ENCODE measurements around the gene OR2V2.
"Not testable (repeated sequence)": the region's sequence is repeated elsewhere in the genome, so short reads cannot be mapped to it uniquely, and the experiment has no call there.

OR2V2 gene

GRCh38 chr5:181170237-181170825, 22.9 kb downstream of the OR2V2 start:
- no peak for DNase-seq

DNA sequence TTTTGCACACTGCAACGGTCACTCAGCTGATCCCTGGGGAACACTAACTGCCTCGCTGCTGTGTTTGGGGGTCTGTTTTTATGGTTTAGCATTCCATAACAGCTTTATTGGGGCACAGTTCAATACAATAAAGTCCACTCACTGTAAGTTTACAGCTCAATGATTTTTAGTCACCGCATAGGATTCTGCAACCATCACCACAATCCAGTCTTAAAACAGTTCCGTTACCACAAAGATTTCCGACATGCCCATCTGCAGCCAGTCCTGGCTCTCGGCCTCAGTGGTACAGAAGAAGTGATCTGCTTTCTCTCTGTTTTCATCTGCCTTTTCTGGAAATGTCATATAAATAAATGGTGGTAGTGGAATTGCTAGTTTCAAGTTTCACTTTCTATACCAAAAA, 23.6 kb downstream of the OR2V2 start:
- DNase-seq: no peak

- no peak for DNase-seq
Observed at GRCh38 chr5:181171782-181172181, 24.4 kb downstream of the OR2V2 start.

DNA sequence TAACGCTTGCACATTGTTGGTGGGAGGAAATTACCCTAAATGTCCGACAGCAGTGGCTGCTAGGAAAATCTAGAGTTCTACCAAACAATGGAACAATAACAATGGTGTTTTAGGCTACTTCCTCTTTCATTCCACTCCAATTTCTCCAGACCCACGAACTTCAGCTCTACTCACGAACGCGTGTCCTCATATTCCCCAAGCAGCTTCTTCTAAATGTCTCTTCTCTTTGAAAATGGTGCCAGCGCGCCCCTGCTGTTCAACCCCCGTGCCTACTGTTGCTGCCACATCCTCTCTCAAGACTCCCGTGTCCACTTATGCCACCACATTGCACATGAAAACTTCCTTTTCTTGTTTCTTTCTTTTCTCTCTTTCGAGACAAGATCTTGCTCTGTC, 25.6 kb downstream of the OR2V2 start:
- DNase-seq: peak in 1 of 5 donors; percentile 62

- peak in 2 of 5 donors; percentile 41 to 80 for DNase-seq
Observed at GRCh38 chr5:181173420-181174342, 26.3 kb downstream of the OR2V2 start.

DNA sequence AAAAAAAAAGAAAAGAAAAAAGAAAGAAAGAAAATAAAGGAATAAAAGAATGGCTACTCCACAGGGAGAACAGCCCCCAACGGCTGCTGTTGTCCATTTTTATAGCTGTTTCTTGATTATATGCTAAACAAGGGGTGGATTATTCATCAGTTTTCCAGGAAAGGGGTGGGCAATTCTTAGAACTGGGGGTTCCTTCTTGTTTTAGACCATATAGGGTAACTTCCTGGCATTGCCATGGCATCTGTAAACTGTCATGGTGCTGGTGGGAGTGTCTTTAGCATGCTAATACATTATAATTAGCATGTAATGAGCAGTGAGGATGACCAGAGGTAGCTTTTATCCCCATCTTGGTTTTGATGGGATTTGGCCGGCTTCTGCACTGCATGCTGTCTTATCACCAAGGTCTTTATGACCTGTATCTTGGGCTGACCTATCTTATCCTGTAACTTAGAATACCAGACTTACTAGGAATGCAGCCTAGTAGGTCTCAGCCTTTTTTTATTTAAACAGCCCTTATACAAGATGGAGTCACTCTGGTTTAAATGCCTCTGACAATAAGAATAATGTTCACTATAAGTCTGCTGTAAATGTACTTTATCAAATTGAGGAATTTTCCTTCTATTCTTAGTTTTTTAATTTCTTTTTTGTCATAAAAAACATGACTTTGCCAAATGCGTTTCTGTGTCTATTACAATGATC, 29.0 kb downstream of the OR2V2 start:
- DNase-seq: peak in 1 of 5 donors; percentile 14

DNA sequence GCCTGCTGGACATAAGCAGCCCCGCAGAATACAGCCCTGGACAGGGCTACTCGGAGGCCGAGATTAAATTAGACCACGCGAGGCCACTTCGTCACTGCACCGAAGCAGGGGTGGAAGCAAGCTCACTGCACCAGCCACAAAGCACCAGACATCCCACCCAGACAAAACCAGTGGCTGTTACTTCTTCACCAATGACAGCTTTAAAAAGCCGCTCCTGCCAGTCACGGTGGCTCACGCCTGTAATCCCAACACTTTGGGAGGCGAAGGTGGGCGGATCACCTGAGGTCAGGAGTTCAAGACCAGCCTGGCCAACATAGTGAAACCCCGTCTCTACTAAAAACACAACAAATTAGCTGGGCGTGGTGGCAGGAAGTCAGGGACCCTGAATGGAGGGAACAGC, 30.2 kb downstream of the OR2V2 start:
- not testable (repeated sequence) for DNase-seq

DNA sequence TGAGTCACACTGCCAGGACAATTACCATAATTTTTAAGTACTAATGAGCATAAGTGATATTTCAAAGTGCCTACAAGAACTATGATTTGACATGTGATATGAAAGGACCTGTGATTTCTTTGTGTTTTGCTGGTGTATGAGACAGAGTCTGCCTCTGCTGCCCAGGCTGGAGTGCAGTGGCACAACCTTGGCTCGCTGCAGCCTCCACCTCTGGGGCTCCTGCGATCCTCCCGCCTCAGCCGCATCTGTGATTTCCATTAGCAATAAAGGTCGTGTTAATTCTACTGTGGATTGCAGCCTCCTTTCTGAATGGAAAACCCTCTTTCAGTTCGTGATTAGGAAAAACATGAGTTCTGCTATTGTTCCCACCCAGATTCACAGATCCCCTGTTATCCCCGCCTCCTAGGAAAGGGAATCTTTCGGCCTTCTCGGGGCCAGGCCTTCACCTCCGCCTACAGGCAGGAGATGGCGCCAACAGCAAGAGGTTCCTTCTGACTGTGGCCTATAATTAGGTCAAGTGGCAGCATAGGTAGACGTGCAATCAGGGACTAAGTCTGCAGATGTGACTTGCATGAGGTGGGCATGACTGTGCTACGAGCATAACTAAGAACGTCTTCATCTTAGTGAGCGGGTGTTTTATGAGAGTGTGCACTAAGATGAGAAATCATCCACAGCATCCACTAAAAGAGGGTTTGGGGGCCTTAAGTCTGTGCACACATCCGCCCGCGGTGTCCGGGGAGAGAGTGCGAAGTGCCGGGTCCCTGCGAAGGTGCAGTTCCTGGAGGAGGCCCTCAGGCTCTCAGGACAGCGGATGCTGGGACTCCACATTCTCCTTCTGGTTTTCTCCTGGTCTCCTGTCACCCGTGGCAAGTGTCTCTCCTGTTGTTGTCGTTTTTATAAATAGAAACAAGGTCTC, 34.5 kb downstream of the OR2V2 start:
- peak in 4 of 5 donors; percentile 47 to 68 (median 54) for DNase-seq

DNA sequence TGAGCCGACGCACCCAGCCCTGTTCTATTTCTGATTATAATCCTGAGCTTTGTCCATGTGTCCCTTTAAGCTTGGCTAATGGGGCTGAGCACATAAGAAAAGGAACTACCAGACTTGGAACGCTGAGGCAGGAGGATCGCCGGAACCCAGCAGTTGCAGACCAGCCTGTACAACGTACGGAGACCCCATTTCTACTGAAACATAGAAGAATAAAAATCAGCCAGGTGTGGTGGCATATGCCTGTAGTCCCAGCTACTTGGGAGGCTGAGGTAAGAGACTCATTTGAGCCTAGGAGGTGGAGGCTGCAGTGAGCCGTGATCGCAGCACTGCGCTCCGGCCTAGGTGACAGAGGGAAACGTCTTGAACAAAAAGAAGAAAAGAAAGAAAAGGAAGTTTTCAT, 35.3 kb downstream of the OR2V2 start:
- no peak for DNase-seq

DNA sequence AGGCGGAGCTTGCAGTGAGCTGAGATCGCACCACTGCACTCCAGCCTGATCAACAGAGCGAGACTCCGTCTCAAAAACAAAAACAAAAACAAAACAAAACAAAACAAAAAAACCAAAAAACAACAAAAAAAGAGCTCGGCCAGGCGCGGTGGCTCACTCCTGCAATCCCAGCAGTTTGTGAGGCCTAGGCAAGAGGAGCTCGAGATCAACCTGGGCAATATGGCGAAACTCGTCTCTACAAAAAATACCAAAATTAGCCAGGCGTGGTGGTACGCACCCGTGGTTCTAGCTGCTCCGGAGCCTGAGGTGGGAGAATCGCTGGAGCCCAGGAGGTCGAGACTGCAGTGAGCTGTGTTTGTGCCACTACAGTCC, 37.4 kb downstream of the OR2V2 start:
- DNase-seq: no peak

DNA sequence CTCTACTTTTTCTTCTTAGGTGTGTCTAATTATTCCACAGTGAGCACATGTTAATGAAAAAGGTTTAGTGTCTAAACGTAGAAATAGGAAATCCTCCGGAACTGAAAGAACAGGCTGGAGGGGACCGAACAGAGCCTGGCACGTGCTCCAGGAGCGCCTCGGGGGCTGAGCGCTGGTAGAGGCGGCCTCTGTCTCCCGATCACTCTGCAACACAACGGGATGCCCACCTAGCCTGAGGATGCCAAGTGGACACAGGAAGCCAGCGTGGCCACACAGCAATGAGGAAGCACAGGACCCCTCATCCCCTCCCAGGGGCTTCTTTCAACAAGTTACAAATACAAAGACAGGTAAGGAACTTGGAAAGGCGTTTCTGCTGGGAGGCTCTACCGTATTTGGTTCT, 38.2 kb downstream of the OR2V2 start:
- no peak for DNase-seq

- no peak for DNase-seq
Observed at GRCh38 chr5:181186022-181186421, 38.6 kb downstream of the OR2V2 start.

DNA sequence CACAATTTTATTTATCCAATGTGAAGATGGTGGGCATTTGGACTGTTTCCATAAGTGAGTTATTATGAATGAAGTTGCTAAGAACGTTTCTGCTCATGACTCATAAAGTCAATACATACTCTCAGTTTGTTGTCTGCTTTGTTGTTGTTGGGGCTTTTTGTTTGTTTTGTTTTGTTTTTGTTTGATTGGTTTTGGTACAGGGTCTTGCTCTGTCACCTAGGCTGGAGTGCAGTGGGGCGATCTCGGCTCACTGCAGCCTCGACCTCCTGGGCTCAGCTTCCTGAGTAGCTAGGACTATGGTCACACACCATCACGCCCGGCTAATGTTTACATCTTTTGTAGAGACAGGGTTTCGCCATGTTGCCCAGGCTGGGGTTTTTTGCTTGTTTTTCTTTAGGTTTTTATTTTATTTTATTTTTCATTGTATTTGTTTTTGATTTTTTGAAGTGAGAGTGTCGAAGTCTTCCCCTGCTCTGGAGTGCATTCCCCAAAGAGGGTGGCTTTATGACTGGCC, 39.7 kb downstream of the OR2V2 start:
- no peak for DNase-seq

- peak in 2 of 5 donors; percentile 32 to 59 for DNase-seq
Observed at GRCh38 chr5:181187500-181188213, 40.3 kb downstream of the OR2V2 start.

- peak in 4 of 5 donors; percentile 57 to 83 (median 70) for DNase-seq
Observed at GRCh38 chr5:181188700-181189362, 41.4 kb downstream of the OR2V2 start.

DNA sequence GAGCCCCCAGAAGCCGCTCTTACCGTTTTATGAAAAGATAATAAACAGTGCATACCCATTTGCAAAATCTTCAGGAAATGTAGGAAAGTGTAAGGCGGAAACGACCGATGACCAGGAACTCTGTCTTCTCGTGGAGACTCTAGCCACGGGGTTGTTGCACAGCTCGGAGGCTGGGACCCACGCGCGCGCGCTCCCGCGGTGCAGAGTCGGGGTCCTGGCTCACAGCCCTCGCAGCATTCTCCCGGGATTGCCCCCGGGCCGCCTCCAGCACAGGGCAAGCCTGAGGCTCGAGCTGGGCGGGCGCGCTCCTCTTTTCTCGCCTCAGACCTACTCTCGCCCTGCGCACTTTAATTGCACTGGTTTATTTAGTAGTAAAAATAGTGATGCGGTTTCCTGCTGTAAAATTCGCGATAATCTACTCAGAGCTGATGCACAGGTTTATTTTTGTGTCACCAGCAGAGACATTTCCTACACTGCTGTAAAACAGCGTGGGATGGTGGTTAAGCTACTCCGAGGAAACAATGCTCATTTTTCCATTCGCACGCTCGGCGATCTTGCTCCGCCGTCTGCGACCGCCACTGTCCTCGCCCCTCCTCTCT, 42.1 kb downstream of the OR2V2 start:
- DNase-seq: peak in 4 of 5 donors; percentile 36 to 54 (median 50)

DNA sequence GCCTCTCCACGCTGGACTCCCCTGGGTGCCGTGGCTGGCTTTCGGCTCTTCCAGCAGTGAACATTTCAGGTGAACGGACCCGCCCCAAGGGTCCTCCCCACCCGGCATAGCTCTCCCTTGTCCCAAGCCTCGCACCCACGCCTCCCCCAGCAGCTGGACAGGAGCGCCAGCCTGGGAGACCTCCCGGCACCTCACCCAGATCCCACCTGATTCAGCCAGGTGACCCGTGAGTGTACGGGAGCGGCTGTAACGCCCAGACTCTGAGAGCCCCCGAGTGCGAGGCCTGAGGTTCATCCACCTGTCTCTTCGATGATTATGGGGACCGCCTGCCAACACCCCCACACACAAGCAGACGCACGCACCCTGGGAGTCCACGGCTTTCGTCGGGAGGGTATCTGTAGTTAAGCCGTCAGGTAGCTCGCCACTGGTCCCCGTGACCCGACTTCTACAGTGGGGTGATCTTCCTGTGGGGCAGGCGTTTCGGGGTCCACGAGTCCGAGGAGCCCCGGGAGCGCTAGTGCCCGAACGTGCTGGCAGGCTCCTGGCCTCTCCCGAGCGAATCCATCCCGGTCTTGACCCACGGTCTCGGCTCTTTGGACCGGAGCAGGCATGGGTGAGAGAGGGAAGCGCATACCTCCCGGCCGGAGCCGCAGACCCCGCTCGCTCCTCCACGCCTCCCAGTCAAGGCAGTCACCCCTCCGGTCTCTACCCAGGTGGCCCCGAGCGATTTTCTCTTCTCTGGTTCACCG, 42.8 kb downstream of the OR2V2 start:
- DNase-seq: peak in 3 of 5 donors; percentile 26 to 34 (median 34)

GRCh38 chr5:181190711-181191525, 43.5 kb downstream of the OR2V2 start:
- peak in 4 of 5 donors; percentile 35 to 64 (median 44) for DNase-seq

Measured in T-helper 1 cell (primary cell).